C4-2B (cell line): ENCODE measurements around the gene PAAF1.

Experiments
- ZFX ChIP-seq: fragments of 450-650 bp; IDR thresholded peaks from 2 replicates; pipeline ENCODE4 v1.6.1; 2017
- TF ChIP-seq, protein P1 (sequence below): fragments of 450-650 bp; conservative IDR thresholded peaks from 2 replicates; pipeline ENCODE4 v1.5.1; 2017; ENCODE audit warnings: mild to moderate bottlenecking

DNA sequence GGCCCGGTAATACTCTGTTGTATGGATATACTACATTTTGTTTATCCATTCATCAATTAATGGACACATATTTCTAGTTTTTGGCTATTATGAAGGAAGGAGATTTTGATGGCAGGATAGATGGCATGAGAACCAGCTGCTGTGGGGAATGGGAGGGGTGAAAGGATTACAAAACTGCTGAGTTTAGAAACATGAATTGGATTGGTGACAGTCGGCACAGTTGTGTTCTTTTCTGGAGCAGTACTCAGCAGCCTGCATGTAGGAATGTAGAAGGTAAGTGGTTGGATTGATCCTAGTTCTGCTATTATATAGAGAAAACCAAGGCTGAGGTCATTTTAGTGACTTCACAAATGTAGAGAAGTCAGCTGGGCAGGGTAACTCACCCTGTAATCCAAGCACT is 7.1 kb downstream of the PAAF1 start:
- TF ChIP-seq, protein P1, sequence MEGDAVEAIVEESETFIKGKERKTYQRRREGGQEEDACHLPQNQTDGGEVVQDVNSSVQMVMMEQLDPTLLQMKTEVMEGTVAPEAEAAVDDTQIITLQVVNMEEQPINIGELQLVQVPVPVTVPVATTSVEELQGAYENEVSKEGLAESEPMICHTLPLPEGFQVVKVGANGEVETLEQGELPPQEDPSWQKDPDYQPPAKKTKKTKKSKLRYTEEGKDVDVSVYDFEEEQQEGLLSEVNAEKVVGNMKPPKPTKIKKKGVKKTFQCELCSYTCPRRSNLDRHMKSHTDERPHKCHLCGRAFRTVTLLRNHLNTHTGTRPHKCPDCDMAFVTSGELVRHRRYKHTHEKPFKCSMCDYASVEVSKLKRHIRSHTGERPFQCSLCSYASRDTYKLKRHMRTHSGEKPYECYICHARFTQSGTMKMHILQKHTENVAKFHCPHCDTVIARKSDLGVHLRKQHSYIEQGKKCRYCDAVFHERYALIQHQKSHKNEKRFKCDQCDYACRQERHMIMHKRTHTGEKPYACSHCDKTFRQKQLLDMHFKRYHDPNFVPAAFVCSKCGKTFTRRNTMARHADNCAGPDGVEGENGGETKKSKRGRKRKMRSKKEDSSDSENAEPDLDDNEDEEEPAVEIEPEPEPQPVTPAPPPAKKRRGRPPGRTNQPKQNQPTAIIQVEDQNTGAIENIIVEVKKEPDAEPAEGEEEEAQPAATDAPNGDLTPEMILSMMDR: no peak
- TF ChIP-seq ZFX: no peak
